DMS114 treated with DMSO at 0.1 percent for 48 hours (cell line): ENCODE data around the gene SLBP.
"Not testable (repeated sequence)": the region's sequence is repeated elsewhere in the genome, so short reads cannot be mapped to it uniquely, and the experiment has no call there.

ENCODE experiments used
- DNase-seq: peaks from one replicate; lab custom pipeline; 2025; ENCODE audit not compliant: unreplicated experiment; lab: John Stamatoyannopoulos, UW

Gene SLBP

GRCh38 chr4:1711571-1712215 lies 426 bp downstream of the SLBP start:
- no peak for DNase-seq

- no peak for DNase-seq
Measured at GRCh38 chr4:1711055-1711570, 1.0 kb downstream of the SLBP start.

GRCh38 chr4:1708581-1708980 lies 3.5 kb downstream of the SLBP start:
- no peak for DNase-seq

- no peak for DNase-seq
Measured at GRCh38 chr4:1706358-1706757, 5.8 kb downstream of the SLBP start.

- no peak for DNase-seq
Measured at GRCh38 chr4:1705732-1706131, 6.4 kb downstream of the SLBP start.

- DNase-seq = no peak
Measured at GRCh38 chr4:1703867-1704266, 8.3 kb downstream of the SLBP start.

- DNase-seq = not testable (repeated sequence)
Measured at GRCh38 chr4:1701671-1702070, 10.4 kb downstream of the SLBP start.

- DNase-seq = no peak
Measured at GRCh38 chr4:1695913-1696312, 16.2 kb downstream of the SLBP start.

GRCh38 chr4:1693131-1693896 lies 18.8 kb downstream of the SLBP start:
- peak; percentile 56 for DNase-seq

- no peak for DNase-seq
Measured at GRCh38 chr4:1691737-1692373, 20.3 kb downstream of the SLBP start.

GRCh38 chr4:1690698-1691097 lies 21.4 kb downstream of the SLBP start:
- DNase-seq = no peak

GRCh38 chr4:1686440-1687036 lies 25.6 kb downstream of the SLBP start:
- DNase-seq = no peak

- DNase-seq = no peak
Measured at GRCh38 chr4:1685235-1686150, 26.6 kb downstream of the SLBP start.

GRCh38 chr4:1684506-1685234 lies 27.4 kb downstream of the SLBP start:
- DNase-seq = no peak

- peak; percentile 63 for DNase-seq
Measured at GRCh38 chr4:1683736-1684505, 28.2 kb downstream of the SLBP start, which contains the start of gene FAM53A. Gene FAM53A (minus strand): TSS chr4:1684313. CDS start chr4:1668741, 15,572 bp downstream.

GRCh38 chr4:1683261-1683735 lies 28.8 kb downstream of the SLBP start:
- peak; percentile 25 for DNase-seq

- DNase-seq = no peak
Measured at GRCh38 chr4:1682860-1683259, 29.3 kb downstream of the SLBP start.

- no peak for DNase-seq
Measured at GRCh38 chr4:1678244-1678643, 33.9 kb downstream of the SLBP start.
